ENCODE results near the gene CCDC51.

Gene CCDC51

DNA sequence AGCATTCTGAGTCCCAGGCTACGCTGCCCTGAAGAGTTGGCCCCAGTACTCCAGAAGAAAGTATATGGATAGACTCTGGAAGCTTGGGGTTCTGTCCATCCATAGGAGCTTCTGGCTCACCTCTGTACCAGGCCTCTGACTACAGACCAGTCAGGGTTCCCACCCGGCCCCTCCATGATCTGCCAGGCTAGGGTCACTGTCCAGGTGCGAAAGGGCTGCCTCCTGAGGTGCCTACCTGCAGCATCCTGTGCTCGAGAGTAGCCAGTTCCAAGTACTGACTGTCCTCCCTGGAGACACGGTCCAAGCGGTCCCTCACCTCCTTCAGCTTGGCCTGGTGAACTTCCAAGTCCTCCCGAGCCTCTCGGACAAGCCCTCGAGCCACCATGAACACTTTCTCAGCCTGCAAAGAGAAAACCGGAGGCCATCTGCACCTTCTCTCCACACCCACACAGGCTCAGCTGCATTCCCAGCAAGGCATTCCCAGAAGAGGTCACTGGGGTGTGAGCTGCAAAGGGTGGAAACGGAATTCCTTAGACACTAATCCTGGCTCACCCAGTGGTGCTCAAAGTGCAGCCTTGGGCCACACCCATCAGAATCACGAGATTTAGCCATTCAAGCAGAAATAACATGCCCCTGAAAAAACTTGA lies 6.3 kb downstream of the CCDC51 start:
- TF ChIP-seq OSR1 (CRISPR knock-in tag; IDR thresholded peaks at IDR 0.05), result no peak
- no peak for TF ChIP-seq TOX (CRISPR knock-in tag; IDR thresholded peaks at IDR 0.05; ENCODE audit: borderline replicate concordance)
- TF ChIP-seq ZFP30 (CRISPR knock-in tag; IDR thresholded peaks at IDR 0.05), result no peak
- no peak for TF ChIP-seq GLIS3 (CRISPR knock-in tag; IDR thresholded peaks at IDR 0.05)
- TF ChIP-seq RARB (CRISPR knock-in tag; IDR thresholded peaks at IDR 0.05), result no peak
- ATAC-seq, result no peak

DNA sequence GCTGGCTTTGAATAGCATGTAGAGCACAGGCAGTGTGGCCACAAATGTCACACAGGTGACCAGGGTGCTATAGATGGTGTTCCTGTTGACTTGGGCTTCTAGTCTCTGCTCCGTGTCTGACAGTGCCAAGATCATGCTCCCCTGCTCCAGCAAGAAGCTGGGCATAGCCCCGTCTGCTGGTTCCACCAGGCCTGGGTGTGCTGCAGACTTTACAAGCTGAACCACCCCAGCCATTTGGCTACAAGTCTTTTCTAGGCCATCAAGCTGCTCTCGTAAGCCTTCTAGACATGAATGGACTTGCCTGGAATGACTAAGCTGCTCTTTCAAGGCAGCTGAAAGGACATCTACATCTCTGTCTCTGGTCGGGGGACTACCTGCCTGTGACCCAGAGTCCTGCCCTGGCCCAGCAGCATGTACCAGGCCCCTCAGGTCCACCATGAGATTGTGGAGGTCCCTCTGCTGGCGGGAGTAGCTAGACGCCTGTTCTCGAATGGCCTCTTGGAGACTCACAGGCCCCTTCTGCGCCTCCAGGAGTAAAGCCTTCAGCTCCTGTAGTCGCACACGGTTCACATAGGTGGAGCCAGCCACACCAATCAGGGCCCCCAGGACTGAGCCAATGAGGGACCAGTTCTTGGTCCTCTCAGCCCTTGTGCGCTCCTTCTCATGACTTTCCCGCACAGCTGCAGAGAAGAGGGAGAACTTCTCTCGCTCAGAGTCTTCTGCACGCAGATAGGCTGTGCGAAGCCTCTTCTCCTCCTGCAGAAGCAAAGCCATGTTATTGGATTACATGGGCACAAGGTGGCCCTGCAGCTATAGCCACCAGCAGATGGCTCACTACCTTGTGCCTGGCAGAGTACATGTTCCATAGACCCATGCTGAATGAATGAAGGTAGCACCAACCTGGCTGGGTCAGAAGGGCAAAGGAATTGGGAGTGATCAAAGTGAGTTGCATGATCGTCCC lies 7.2 kb downstream of the CCDC51 start:
- TF ChIP-seq ESRRG (CRISPR knock-in tag; IDR thresholded peaks at IDR 0.05) (no peak), ZFP30 (CRISPR knock-in tag; IDR thresholded peaks at IDR 0.05) (no peak), BACH2 (CRISPR knock-in tag; IDR thresholded peaks at IDR 0.05; ENCODE audit: borderline replicate concordance) (no peak), ZNF8 (CRISPR knock-in tag; IDR thresholded peaks at IDR 0.05) (no peak), CSDC2 (CRISPR knock-in tag; IDR thresholded peaks at IDR 0.05) (no peak), ARNTL (CRISPR knock-in tag; IDR thresholded peaks at IDR 0.05; ENCODE audit: borderline replicate concordance, low read depth) (no peak), ZNF565 (CRISPR knock-in tag; conservative IDR thresholded peaks at IDR 0.05; ENCODE audit: low read depth) (no peak)
- TF ChIP-seq, protein P1, sequence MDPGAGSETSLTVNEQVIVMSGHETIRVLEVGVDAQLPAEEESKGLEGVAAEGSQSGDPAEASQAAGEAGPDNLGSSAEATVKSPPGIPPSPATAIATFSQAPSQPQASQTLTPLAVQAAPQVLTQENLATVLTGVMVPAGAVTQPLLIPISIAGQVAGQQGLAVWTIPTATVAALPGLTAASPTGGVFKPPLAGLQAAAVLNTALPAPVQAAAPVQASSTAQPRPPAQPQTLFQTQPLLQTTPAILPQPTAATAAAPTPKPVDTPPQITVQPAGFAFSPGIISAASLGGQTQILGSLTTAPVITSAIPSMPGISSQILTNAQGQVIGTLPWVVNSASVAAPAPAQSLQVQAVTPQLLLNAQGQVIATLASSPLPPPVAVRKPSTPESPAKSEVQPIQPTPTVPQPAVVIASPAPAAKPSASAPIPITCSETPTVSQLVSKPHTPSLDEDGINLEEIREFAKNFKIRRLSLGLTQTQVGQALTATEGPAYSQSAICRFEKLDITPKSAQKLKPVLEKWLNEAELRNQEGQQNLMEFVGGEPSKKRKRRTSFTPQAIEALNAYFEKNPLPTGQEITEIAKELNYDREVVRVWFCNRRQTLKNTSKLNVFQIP (CRISPR knock-in tag; IDR thresholded peaks at IDR 0.05; ENCODE audit: borderline replicate concordance, low read depth), result no peak
- TF ChIP-seq, protein P2, sequence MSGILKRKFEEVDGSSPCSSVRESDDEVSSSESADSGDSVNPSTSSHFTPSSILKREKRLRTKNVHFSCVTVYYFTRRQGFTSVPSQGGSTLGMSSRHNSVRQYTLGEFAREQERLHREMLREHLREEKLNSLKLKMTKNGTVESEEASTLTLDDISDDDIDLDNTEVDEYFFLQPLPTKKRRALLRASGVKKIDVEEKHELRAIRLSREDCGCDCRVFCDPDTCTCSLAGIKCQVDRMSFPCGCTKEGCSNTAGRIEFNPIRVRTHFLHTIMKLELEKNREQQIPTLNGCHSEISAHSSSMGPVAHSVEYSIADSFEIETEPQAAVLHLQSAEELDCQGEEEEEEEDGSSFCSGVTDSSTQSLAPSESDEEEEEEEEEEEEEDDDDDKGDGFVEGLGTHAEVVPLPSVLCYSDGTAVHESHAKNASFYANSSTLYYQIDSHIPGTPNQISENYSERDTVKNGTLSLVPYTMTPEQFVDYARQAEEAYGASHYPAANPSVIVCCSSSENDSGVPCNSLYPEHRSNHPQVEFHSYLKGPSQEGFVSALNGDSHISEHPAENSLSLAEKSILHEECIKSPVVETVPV (CRISPR knock-in tag; IDR thresholded peaks at IDR 0.05), result no peak
- ATAC-seq, result no peak

DNA sequence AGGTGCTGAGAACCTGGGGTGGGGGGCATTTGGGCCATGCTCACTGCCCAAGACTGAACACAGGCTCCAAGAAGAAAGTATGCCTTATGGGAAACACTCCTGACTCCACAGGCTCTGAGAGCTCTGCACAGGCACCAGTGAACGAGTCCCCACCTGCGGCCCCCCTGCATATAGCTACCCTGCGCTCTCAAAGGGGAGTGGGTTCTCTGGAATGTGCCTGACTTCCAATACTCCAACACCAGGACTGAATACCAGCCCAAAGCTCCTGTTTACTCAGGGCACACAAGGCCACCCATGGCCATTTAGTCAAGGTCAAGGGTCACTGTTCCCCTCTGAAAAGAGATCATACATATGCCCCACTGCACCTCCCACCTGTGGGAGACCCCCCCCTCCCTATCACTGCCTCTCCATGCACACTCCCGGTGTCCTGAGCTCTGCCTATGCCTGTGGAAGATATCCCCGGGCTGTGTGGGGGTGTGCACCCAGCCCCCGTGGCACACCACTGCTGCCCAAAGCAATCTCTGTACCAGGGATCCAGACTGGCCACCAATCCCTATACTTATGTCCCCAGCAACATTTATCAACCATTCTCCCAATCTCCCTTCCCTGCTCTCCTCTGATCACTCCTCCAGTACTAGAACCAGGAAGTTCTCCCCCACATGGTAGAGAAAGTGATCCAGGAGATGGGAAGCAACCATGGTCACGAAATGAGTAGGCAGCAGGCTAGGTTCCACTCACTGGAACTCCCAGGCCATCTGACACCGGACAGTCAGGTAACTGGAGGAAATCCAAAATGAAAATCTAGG lies 8.5 kb downstream of the CCDC51 start:
- TF ChIP-seq OSR1 (CRISPR knock-in tag; IDR thresholded peaks at IDR 0.05), result no peak
- no peak for TF ChIP-seq ESRRG (CRISPR knock-in tag; IDR thresholded peaks at IDR 0.05)
- no peak for TF ChIP-seq GLIS3 (CRISPR knock-in tag; IDR thresholded peaks at IDR 0.05)
- TF ChIP-seq, protein P2 (CRISPR knock-in tag; IDR thresholded peaks at IDR 0.05), result no peak
- TF ChIP-seq RARB (CRISPR knock-in tag; IDR thresholded peaks at IDR 0.05), result no peak
- no peak for TF ChIP-seq ZNF70 (CRISPR knock-in tag; IDR thresholded peaks at IDR 0.05)
- TF ChIP-seq, protein P3, sequence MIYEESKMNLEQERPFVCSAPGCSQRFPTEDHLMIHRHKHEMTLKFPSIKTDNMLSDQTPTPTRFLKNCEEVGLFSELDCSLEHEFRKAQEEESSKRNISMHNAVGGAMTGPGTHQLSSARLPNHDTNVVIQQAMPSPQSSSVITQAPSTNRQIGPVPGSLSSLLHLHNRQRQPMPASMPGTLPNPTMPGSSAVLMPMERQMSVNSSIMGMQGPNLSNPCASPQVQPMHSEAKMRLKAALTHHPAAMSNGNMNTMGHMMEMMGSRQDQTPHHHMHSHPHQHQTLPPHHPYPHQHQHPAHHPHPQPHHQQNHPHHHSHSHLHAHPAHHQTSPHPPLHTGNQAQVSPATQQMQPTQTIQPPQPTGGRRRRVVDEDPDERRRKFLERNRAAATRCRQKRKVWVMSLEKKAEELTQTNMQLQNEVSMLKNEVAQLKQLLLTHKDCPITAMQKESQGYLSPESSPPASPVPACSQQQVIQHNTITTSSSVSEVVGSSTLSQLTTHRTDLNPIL (CRISPR knock-in tag; IDR thresholded peaks at IDR 0.05; ENCODE audit: low read depth), result no peak
- TF ChIP-seq ZC3H10 (CRISPR knock-in tag; IDR thresholded peaks at IDR 0.05), result no peak
- no peak for ATAC-seq

DNA sequence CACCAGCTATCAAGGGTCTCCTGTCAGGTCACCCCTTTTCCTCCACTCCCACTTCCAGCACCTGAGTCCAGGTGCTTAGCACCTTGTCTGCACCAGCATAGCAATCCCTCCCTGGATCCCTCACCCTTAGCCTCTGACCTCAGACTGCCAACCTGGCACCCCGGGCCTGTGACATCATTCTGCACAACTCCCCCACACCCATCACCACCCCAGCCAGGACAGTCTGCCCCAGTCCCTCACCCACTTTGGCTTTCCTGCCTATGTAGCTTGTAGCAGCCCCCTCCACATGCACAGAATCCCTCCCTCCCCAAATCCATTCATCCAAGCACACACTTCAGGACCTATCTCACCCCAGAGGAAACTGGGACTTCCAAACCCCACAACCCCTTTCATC lies 9.2 kb downstream of the CCDC51 start:
- ATAC-seq, result no peak
- TF ChIP-seq TCF4 (CRISPR knock-in tag; IDR thresholded peaks at IDR 0.05; ENCODE audit: borderline replicate concordance) (no peak), ZFP3 (CRISPR knock-in tag; IDR thresholded peaks at IDR 0.05) (no peak), ZNF565 (CRISPR knock-in tag; conservative IDR thresholded peaks at IDR 0.05; ENCODE audit: low read depth) (no peak), ARNTL (CRISPR knock-in tag; IDR thresholded peaks at IDR 0.05; ENCODE audit: borderline replicate concordance, low read depth) (no peak), GLIS3 (CRISPR knock-in tag; IDR thresholded peaks at IDR 0.05) (no peak), ZNF8 (CRISPR knock-in tag; IDR thresholded peaks at IDR 0.05) (no peak), PPARA (CRISPR knock-in tag; IDR thresholded peaks at IDR 0.05; ENCODE audit: borderline replicate concordance) (no peak), BACH2 (CRISPR knock-in tag; IDR thresholded peaks at IDR 0.05; ENCODE audit: borderline replicate concordance) (no peak)
- TF ChIP-seq, protein P1 (CRISPR knock-in tag; IDR thresholded peaks at IDR 0.05; ENCODE audit: borderline replicate concordance, low read depth), result no peak

Measured in SK-N-SH treated with all-trans-retinoic acid at 6 μM for 48 hours (cell line).